Stomach (tissue), 9 donors: ENCODE results near the gene DEPP1. TPM values are rescaled to one million over a fixed set of nuclear protein-coding genes. Genes with fewer than 3 reads are reported as not detected.

ENCODE experiments used
- DNase-seq, 2 donors: peaks; one replicate each; pipeline versions ENCODE4 v3.0.0 to v3.0.0-alpha.2; 2013 to 2019
- H3K27ac ChIP-seq, 5 donors: fragments of 200-600 bp in 4 of 5; sonication (generic) in 4 of 5; one replicate each; pipeline ENCODE4 v1.5.1; 2013 to 2019; ENCODE audit warnings: mild to moderate bottlenecking in 1 of 5, moderate library complexity in 1 of 5
- H3K27me3 ChIP-seq, 3 donors: fragments of 200-600 bp; sonication (generic); one replicate each; pipeline ENCODE4 v1.5.1; 2017 to 2019; ENCODE audit warnings: mixed run types in 1 of 3
- H3K36me3 ChIP-seq, 4 donors: fragments of 200-600 bp; sonication (generic); 1 replicate in 3 of 4; 2 replicates in 1 of 4; pipeline ENCODE4 v1.5.1; 2016 to 2019
- H3K4me1 ChIP-seq, 4 donors: fragments of 200-600 bp; sonication (generic); one replicate each; pipeline ENCODE4 v1.5.1; 2016 to 2019
- H3K4me3 ChIP-seq, 4 donors: fragments of 200-600 bp; sonication (generic) in 3 of 4; one replicate each; pipeline ENCODE4 v1.5.1; 2016 to 2019; ENCODE audit warnings: mild to moderate bottlenecking in 1 of 4
- H3K9me3 ChIP-seq, 4 donors: fragments of 200-600 bp; sonication (generic); one replicate each; pipeline ENCODE4 v1.5.1; 2016 to 2019
- CTCF ChIP-seq, 7 experiments: fragments of 450-650 bp in 4 of 7; fragments of 200-600 bp in 3 of 7; sonication (generic) in 3 of 7; IDR thresholded peaks; one replicate each; pipeline ENCODE4 v1.5.1; 2016 to 2019; ENCODE audit warnings: antibody characterized with exemption in 7 of 7, control low read depth in 2 of 7, mild to moderate bottlenecking in 1 of 7
- EP300 ChIP-seq: sonication (generic); formaldehyde crosslinking; IDR thresholded peaks from one replicate; pipeline ENCODE4 v1.6.1; 2017; ENCODE audit warnings: antibody characterized with exemption
- POLR2A ChIP-seq, 4 donors: fragments of 450-650 bp; IDR thresholded peaks; one replicate each; pipeline ENCODE4 v1.6.1; 2016; ENCODE audit warnings: antibody characterized with exemption in 4 of 4, control low read depth in 2 of 4, mild to moderate bottlenecking in 1 of 4, moderate library complexity in 1 of 4
- POLR2AphosphoS5 ChIP-seq, 3 donors: sonication (generic); formaldehyde crosslinking; IDR thresholded peaks; one replicate each; pipeline ENCODE4 v1.6.1; 2016; ENCODE audit warnings: antibody characterized with exemption in 3 of 3
- WGBS, 5 donors: extraction: QIAGEN DNeasy Blood & Tissue Kit in 3 of 5; methylation state at CpG; one replicate each; pipeline versions ENCODE4 v1.1.5 to v1.1.7; 2013 to 2018; 5-methylcytosine and 5-hydroxymethylcytosine counted together
- intact Hi-C: fragments of 100-400 bp; cut with DNase I; formaldehyde crosslinking; loops from one replicate; pipeline ENCODE4 v1.15.1; 2023; ENCODE audit warnings: low total_unique reads
- polyA plus RNA-seq, 3 donors: library from polyadenylated mRNA; stranded (reverse); fragments of 200-250 nt; gene quantifications; one replicate each; pipeline ENCODE4 v1.2.3, GENCODE V29; 2013
- total RNA-seq, 5 donors: library from RNA; depleted of rRNA; stranded (reverse); fragments of >200 nt; gene quantifications; one replicate each; pipeline versions ENCODE4 v1.1.0 to v1.2.3, GENCODE V29; 2014 to 2016
- donor health status: healthy with polysubstance abuse.
- donor health status: Bipolar disorder and iron deficiency.
- donor health status: healthy.

DEPP1 gene
- total and polyA plus RNA-seq, 8 donors, result 9.8 to 72.9 (median 31.5) TPM

GRCh38 chr10:44989597-44990301 is 11.1 kb upstream of the DEPP1 start:
- Histone ChIP-seq H3K9me3 (no peaks in the 10 kb centered on the region), H3K4me1 (peaks cover 16 to 63% (median 41%) of the 10 kb centered on the region in 4 donors), H3K36me3 (peaks cover 0 to 71% (median 53%) of the 10 kb centered on the region in 4 donors), H3K27me3 (no peaks in the 10 kb centered on the region), H3K27ac (peak overlapping the region in 4 of 5 donors; percentile 18 to 44 (median 30)), H3K4me3 (no peak overlapping the region)
- WGBS, 5 donors, result 74 to 79% (median 76%) methylated on average over 14 of the region's 14 CpGs
- DNase-seq, result no peak
- intact Hi-C loops, result no loop called here
- TF ChIP-seq POLR2AphosphoS5 (IDR thresholded peaks at IDR 0.05) (no peak), POLR2A (IDR thresholded peaks at IDR 0.05) (no peak)

DNA sequence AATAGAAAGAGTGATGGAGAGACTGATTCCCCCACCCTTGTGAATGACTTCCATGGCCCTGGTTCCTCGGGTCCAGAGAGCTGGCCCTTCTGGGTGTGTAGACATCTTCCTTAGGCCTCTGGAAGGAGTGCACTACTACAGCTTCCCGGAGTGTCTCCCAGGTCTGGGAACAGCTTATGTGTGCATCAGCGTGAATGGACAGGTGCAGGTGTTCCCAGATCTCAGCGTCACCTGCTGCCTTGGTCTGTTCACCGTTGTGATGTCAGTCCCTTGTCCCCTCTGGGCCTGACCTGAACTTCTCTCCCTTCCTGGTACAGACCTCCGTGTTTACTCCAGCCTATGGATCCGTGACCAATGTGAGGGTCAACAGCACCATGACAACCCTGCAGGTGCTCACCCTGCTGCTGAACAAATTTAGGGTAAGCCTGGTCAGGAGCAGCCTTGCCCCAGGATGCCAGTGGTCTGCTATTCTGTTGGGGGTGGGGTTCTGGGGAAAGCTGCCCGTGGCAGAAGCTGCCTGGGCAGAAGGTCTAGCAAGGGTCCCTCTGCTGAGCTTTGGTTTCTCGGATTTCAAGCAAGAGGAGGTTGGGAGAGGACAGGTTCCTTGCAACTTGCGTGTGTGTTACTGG is 10.5 kb upstream of the DEPP1 start:
- no peaks in the 10 kb centered on the region for H3K9me3 ChIP-seq
- intact Hi-C loops, result no loop called here
- WGBS, 5 donors, result 86 to 93% (median 90%) methylated on average over 10 of the region's 10 CpGs
- H3K36me3 ChIP-seq, result peaks cover 0 to 77% (median 57%) of the 10 kb centered on the region in 4 donors
- DNase-seq, result no peak
- H3K27me3 ChIP-seq, result no peaks in the 10 kb centered on the region
- H3K4me3 ChIP-seq, result no peak overlapping the region
- TF ChIP-seq EP300, result no peak
- no peak for TF ChIP-seq POLR2AphosphoS5 (IDR thresholded peaks at IDR 0.05)
- TF ChIP-seq CTCF (IDR thresholded peaks at IDR 0.05), result no peak
- TF ChIP-seq POLR2A (IDR thresholded peaks at IDR 0.05), result no peak
- H3K27ac ChIP-seq, result peak overlapping the region in 1 of 5 donors; percentile 44
- peaks cover 17 to 63% (median 37%) of the 10 kb centered on the region in 4 donors for H3K4me1 ChIP-seq

DNA sequence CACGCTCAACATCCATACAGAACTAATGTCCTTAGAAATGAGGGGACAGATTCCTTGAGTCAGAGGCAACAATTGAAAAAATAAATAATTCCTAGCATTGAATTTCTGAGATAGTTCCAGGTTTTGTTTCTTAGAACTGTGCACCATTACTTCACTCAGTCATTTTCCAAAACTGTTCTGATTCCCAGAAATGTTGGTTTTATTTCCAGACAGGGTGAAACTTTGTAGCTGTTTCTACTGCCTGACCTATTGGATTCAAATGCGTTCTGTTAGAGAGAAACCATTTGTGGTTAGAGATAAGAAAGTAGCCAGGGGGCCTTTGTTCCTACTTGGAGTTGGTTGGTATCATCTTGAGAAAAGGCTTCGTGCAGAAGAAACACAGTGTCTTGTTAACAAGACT is 8.1 kb upstream of the DEPP1 start:
- Histone ChIP-seq H3K4me3 (no peak overlapping the region), H3K27me3 (no peaks in the 10 kb centered on the region), H3K27ac (peak overlapping the region in 1 of 5 donors; percentile 24), H3K4me1 (peaks cover 17 to 70% (median 32%) of the 10 kb centered on the region in 4 donors), H3K9me3 (no peaks in the 10 kb centered on the region), H3K36me3 (peaks cover 0 to 74% (median 45%) of the 10 kb centered on the region in 4 donors)
- TF ChIP-seq POLR2A (IDR thresholded peaks at IDR 0.05), result no peak
- 53 to 63% (median 62%) methylated on average over 3 of the region's 3 CpGs for WGBS, 5 donors
- no peak for DNase-seq
- intact Hi-C loops, result no loop called here

DNA sequence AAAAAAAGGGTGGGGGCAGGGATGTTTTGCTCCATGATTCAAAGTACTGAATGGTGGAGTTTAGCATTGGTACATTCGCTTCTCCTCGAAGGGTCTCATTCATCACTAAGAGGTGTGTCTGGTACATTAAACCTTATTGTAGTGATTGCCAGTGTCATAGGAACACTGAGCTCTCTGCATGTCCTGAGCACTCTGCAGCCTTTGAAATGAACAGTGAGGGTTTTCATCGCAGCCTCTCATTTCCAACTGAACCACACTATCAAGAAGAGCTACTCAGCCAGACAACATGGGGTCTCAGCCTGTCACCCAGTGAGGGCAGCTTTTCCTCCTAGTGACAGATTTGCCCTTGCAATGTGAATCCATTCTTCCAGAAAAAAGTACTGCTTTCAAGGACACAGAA is 7.6 kb upstream of the DEPP1 start:
- H3K4me1 ChIP-seq, result peaks cover 17 to 70% (median 35%) of the 10 kb centered on the region in 4 donors
- no peaks in the 10 kb centered on the region for H3K9me3 ChIP-seq
- intact Hi-C loops, result no loop called here
- peaks cover 0 to 74% (median 43%) of the 10 kb centered on the region in 4 donors for H3K36me3 ChIP-seq
- TF ChIP-seq POLR2A (IDR thresholded peaks at IDR 0.05) (no peak), EP300 (no peak), CTCF (IDR thresholded peaks at IDR 0.05) (no peak), POLR2AphosphoS5 (IDR thresholded peaks at IDR 0.05) (no peak)
- whole genome bisulfite sequencing, 5 donors, result 81 to 97% (median 94%) methylated on average over 3 of the region's 3 CpGs
- no peak for DNase-seq
- peak overlapping the region in 3 of 5 donors; percentile 48 to 86 (median 56) for H3K27ac ChIP-seq
- no peak overlapping the region for H3K4me3 ChIP-seq
- no peaks in the 10 kb centered on the region for H3K27me3 ChIP-seq

DNA sequence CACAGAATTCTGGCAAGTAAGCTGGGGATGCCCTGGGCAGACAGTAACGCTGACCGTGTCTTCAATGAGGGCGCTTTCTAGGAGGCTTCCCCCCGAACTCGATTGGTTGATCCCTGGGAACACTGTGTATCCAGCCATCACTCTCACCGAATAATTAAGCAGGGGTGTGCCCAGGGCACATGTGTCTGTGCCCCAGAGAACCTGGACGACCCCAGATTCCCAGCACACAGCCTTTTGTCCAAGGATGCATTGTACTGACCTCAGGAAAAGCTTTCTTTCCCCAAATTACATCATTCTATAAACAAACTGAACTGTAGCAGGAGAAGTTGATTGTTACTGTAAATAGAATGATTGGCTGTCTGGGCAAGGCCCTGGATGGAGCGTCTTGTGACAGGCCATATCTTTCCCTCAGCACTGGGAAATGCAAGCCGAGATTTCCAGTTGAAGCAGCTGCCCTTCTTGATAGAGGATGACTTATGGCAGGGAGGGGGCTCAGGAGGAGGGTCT is 6.6 kb upstream of the DEPP1 start:
- intact Hi-C loops, result no loop called here
- Histone ChIP-seq H3K4me3 (no peak overlapping the region), H3K4me1 (peaks cover 27 to 73% (median 42%) of the 10 kb centered on the region in 4 donors), H3K9me3 (no peaks in the 10 kb centered on the region), H3K36me3 (peaks cover 0 to 66% (median 42%) of the 10 kb centered on the region in 4 donors), H3K27me3 (no peaks in the 10 kb centered on the region), H3K27ac (peak overlapping the region in 4 of 5 donors; percentile 47 to 86 (median 52))
- WGBS, 5 donors, result 55 to 74% (median 63%) methylated on average over 9 of the region's 9 CpGs
- DNase-seq, result no peak
- no peak for TF ChIP-seq CTCF (IDR thresholded peaks at IDR 0.05)
